NK-92 (cell line): ENCODE measurements around the gene LRRTM4.

Source experiments
- DNase-seq: peaks from one replicate; lab custom pipeline; 2025; ENCODE audit not compliant: unreplicated experiment; lab: John Stamatoyannopoulos, UW

Gene LRRTM4

DNA sequence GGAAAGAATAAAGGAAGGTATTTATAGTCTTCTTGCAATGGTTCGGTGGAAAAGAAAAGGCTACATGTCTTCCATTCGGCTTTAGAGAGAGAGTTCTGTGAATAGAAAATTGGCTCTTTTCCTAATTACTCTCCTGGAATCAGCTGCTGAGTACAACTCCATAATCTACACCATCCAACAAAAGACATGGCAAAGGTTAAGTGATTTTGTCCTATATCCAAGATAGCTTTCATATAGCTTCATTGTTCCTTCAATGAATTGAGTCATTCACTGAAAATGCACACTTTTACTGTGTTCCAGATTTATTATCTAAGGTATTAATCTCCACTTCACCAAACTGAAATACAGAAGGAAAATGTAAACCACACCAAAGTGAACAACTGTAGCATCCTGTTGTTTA, 514.5 kb downstream of the LRRTM4 start:
- DNase-seq = no peak

DNA sequence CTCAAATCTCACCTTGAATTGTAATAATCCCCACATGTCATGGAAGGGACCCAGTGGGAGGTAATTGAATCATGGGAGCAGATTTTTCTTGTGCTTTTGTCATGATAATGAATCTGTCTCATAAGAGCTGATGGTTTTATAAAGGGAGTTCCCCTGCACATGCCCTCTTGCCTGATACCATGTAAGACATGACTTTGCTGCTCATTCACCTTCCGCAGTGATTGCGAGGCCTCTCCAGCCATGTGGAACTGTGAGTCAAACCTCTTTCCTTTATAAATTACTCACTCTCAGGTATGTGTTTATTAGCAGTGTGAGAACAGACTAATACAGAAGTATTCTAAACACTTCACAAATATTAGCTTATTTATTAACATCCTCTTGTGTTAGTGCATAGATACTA, 516.7 kb downstream of the LRRTM4 start:
- no peak for DNase-seq

DNA sequence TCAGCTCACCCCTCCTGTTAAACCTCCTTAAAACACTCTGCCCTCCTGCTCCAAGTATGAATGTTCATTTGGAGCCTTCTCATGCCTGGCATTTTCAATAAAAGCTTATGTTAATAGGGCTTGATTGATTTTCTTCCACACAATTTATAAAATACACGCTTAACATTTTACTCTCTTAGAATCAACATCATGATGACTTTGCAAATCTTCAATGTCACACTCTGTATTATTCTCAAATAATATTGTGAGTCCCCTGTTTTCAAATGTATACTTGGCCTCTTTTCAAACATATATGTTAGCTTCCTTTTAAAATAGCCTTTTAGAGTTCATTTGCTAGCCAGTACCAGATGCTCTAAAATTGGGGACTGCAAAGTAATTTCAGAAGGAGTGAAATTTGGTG, 520.3 kb downstream of the LRRTM4 start:
- no peak for DNase-seq

DNA sequence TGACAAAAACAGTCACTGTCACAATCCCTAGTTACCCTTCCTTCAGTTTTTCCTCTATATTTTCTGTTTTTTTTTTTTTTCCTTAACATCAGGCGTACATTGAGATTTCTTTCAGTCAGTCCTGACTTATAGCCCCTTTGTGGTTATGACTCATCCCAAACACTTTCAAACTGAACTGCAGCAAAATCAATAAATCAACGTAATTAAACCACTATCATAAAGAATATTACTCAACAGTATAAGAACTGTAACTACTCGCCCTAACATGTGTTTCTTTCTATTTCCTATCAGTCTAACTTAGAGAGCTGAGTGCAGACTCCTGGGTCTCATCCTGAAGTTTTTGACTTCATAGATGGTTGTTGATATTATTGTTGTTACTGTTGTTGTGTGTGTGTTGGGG, 523.5 kb downstream of the LRRTM4 start:
- no peak for DNase-seq

DNA sequence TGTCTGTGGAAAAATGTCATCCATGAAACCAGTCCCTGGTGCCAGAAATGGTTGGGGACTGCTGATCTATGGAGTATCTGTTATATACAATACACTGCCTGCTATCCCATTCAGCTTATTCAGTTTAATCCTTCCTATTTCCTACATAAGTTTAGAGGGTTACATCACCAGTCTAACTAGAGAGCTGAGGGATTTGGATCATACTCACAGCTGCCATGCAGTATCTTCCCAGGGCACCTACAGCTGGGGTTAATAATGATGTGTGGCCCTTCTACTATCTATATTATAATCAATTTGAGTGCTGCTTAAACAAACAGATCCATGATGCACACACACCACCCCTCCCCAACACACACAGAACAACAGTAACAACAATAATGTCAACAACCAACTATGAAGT, 524.0 kb downstream of the LRRTM4 start:
- no peak for DNase-seq

DNA sequence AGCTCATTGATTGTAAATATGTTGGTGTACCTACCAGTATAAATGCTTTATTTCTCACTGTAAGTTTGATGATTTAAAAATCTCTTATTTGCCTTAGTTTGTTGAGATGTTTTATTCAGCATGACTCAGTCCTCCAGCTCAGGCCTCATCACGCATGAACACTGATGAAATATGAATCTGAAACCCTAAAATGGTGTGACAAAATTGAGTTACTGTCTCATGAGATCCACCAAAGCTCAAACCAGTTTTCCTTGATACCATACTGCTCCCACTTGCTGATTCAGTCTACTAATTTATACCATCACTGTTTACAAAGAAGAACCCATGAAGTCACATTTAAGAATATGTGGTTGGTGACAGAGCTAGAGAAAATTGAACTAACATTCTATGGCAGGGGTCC, 524.9 kb downstream of the LRRTM4 start:
- no peak for DNase-seq

DNA sequence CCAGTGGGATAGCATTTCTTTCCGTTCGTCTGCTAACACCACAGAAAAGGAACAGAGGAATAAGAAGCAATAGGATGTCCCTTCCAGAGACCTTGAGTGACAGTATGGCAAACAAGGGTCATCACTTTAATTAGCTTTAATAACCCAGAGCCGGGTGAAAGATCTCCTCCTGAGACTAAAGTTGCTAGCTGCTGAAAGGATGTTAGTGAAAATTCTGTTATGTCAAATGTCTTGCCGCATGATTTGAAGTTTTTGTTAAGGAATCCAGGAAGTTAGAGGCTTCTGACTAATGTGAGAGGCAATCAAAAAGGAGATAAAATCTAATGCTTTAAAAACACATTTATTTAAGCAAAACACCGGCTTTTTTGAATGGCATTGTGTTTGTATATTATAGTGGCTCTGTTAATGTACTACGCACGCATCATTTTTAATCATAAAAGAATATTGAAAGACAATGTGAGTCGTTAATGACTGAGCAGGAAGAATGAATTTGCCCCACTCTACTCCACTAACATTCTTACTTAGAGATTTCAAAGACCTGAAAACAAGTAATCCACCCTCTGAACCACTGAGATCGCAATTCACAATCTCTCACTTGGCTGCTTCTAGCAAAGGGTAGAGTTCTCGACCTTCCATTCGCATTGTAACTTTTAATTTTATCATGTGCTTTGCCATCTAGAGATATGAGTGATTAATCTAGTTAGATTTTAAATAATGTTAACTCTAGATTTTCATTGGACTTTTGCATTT, 536.6 kb downstream of the LRRTM4 start:
- no peak for DNase-seq

DNA sequence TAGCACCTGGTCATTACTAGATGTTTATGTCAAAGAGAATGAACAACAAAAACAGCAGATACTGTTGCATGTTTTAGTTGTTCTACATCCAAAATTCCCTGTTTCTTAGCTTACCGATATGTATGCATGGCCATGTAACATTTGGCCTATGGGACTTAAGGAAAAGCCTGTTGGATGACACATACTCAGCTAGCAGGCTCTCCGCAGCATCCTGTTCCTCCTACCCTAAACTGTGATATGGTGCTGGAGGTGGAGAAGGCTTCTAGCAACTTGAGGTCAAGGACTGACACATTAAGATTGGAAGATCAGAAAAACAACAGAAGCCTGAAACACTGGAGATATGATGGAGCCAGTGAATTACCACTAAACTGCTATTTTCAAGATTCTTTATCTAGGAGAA, 537.8 kb downstream of the LRRTM4 start:
- no peak for DNase-seq

DNA sequence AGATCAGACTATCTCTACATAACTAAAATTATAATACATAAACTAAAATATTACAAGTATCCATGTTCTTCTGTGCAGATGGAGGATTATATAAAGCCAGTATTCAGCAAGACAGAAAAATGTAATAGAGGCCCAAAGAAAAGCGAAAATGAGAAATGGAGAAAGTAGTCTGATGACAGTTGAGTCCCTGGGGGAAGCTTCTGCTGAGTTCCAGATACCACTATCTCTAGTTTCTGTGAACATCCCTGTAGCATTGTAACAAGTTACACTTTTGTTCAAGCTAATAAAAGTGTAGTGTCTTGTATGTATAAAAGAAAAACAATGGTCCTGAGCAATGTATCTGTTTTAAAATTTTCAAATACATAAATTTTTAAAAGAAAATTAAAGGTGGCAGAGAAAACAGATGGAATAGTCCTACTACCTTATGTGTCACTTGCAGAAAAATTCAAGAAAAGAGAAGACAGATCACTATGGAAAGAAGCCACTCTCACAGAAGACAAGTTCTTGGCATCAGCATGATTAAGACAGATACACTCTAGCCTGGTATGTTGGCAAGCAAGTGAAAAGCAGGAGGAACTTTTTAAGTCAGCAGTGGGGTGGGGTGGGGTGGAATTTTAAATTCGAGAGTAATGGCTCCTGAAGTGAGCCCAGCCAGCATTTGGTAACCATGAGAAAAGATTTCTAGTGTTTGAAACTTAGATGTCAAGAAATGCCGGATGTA, 541.9 kb downstream of the LRRTM4 start:
- DNase-seq = no peak

DNA sequence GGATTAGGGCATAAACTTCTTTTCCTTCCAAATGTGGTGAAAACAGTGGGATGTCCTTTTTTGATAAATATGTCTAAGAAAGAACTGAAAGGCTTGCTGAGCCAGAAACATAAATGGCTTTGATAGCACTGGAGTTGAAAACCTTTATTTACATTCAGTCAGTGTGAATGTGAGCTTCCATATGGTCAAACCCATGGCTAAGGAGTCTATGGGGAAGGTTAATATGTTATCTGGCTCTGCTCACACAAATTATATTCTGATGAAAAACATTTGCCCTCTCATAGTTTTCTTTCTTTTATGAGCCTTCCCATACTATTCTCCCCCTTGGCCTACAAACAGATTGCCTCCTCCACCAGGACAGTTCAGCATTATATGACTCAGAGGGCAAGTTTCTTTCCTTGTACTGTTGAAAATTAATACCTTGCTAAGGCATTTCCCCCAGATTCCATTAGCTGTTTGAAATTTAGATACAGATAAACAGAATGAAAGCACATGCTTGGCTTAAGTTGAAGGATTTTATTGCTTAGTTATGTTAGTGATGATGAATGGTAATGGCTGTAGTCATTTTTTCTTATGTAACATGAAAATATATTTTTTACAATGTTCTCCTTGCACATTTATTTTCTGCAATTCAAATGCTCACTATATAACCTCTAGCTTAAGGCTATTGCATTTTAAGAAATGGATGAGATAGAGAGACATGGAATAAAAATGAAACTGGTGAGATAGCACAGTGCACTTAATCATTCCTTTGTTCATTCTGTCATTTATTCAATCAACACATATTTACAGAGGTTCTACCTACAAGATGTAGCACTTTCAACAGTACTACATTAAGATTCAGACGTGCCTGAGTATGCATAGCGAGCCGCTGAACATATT, 544.1 kb downstream of the LRRTM4 start:
- no peak for DNase-seq

DNA sequence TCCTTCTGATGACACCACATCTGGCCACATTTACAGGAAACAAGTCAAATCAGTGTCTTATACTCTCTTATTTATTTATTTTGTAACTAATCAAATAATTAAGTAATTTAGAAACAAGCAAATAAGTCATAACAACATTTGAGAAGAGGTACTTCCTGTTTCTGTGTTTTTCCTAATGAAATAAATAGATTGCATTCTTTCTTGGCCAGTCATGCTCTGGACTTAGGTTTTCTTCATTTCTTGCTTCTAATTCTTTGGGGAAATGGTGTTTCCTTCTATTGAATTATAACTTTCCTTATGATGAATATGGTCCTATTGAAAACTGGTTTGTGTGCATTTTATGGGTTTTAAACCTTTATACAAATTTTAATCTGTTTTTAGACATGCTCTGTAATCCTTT, 546.4 kb downstream of the LRRTM4 start:
- no peak for DNase-seq

DNA sequence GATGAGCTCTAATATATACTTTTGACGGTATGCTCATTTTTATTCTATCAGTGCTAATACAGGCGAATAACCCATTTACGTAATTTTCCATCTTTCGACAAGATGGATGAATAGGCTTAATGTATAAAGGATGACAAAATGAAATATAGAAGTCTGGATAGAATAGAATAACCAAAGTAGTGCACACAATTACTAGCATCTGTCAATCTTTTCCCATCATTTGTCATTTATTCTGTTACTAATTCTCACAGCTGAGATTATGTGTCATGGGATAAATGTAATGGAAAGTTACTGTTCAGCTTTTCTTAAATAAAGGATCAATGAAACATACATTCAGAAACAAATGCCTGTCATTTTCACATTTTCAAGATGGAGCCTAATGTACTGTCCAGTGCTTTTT, 548.6 kb downstream of the LRRTM4 start:
- no peak for DNase-seq

DNA sequence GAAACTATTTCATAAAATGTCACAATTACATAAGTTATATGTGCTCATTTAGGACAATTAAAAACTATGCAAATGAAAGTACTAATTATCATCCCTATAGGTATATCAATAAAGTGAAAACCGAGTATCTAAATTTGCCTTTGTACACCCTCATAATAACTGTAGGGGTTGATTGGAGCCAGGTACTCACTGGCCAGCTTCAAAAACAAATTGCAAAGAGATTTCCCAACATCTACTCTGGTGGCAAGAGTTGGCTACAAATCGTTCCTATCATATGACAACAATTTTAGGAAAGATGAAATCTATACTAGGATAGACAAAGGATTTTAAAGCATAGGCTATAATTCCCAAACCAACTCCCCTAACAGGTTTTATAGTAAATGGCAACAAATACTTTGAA, 556.4 kb downstream of the LRRTM4 start:
- no peak for DNase-seq

DNA sequence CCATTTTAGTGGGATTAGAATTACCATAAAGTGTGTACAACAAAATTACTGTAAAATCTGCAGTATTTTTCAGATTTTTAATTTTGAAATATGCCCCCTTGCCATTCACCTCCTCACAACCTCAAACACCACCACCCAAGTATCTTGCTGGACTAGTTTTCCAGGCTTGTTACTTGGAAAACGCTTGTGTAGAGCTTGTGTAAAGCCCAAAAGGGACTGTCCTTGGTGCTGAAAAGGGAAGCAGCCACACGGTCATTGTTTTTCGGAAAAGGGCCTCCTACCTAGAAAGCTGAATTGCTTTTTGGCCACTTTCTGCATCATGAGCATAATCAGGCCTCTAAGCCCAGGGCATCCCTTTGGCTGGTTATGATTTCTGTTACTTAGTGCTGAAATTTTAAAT, 563.4 kb downstream of the LRRTM4 start:
- DNase-seq = no peak

DNA sequence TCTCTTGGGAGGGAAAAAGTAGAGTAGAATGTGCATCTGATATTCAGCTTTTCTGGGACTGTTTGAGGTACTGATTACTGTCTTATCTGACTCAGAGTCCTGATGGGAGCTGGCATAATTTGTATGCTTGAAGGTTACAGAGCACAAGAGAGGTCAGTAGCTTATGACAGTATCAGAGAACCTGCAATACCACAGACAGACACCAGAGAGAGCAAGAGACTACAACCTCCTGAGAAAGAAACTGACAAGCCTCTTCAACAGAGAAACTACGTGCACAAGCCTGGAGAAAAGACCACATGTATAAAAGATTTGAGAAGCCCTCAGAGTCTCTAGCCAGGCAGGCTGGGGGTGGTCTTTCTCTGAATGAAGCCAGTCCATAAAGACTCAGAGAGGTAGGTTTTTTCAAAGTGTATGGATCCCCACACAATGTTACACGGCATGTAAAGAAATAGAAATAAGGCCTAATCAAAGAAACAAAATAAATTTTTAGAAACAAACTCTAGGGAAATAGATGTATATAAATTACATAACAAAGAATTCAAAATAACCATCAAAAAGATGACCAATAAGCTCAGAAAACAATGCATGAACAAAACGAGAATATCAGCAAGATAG, 568.3 kb downstream of the LRRTM4 start:
- no peak for DNase-seq

DNA sequence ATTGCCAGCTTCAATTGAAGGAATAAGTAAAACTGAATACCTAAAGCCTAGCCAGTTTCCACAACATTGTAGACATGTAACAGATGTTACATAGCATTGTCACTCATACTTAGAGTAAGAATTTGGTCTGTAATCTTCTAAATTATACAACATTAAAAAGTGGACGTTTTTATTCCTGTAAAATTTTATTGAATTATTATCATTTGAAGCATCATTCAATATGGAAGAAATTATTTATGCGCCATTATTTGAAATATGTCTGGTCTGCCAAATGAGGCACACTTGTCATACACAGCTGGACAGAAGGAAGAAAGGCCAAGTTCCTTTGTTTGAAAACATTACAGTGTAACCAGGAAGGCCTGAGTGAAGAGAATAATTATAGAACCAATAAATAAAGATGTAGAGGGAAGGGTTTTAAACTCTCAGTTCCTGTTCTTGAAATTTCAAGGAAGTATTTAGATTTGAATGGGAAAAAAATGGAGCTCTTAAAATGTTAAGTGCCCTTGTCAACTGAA, 575.5 kb downstream of the LRRTM4 start:
- DNase-seq = no peak

DNA sequence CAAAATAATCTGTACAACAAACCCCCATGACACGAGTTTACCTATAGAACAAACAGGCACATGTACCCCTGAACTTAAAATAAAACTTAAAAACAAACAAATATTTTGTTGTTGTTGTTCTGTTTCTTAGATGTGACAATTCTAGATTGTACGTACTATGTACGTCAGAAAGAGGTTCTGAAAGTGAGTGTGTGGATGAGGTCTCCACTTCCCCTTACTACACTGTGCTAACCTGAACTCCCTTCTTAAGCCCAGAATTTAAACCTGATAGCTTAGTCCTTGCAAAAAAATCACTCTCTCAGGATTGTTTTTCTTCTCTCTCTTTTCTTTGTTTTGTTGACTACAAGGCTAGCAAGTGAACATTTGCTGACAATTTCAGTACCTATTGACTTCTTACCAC, 581.6 kb downstream of the LRRTM4 start:
- DNase-seq = no peak

DNA sequence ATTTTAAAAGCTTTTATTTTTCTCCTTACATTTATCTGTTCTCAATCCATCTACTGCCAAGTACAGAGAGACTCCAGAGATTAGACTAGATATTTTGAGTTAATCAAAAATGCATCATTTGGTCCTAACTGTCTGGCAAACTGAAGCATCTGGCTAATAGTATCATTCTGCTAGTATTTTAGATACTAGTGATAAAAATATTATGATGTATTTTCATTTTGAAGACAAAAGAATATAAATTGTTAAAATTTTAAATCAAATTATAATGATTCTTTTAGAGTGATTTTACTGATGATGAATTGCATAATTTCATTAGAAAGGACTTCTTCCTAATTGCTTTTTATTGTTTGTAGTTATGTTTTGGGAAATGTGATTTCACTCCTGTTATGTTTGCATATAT, 584.0 kb downstream of the LRRTM4 start:
- DNase-seq = no peak

DNA sequence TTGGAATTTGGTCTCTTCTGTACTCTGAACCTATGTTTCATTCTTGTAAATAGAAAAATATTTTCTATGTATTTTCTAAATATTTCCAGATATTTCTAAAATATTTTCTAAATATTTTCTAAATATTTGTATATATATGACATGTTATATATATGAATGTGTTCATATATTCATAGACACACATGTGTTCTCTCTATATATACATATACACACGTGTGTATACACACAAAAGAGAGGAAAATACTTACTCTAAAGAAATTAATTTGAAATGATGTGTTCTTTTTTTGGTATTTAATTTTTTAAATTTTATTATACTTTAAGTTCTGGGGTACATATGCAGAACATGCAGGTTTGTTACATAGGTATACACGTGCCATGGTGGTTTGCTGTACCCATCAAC, 589.6 kb downstream of the LRRTM4 start:
- DNase-seq = no peak

DNA sequence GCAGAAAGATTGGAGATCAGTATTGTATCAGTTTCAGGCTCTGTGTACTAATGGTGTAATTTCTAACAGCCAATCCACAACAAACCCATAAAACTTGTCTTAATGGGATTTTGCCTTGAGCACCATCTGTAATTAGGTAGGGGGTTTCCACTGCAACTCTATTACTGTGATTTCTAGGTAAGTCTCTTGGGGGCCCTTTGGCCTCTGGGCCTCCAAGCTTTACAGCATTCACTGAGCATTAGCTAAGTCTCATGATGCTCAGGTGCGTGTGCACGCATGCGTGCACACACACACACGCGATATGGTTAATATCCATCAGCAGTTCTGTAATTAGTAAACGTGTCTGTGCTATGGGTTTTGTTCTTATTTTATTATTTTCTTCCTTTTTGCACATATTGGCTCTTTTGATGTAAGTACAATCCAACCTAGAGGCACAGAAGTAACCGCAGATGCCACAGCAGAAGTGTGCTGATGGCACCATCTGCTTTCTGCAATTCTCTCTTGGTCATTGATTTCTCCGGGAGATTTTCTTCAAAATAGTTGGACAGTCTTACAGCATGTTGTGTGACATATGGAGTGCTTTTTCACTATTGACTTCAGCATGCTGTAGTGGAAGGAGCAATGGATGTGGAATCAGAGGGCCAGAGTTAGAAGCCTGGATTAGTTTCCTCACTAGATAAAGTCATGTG, 592.0 kb downstream of the LRRTM4 start:
- DNase-seq = no peak

DNA sequence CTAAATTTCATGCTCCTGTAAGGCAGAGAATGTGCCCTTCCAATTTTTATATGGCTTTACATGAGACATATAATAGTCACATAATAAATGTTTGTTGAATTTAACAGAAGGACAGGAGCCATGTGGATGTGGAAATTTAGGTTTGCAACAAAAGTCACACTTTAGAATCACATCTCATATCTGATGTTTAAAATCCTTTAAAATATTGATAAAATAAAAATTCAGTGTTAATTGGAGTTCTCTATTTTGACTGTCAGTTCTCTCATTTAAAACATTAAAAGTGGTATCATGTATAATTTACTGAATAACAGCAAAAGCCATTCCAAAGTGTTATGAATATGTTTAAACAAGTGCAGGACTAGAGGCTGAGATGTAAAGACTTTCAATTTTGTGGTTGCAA, 594.1 kb downstream of the LRRTM4 start:
- DNase-seq = no peak
